ENCODE results near the gene P3R3URF.

Gene P3R3URF

GRCh38 chr1:46219551-46220520 lies 43.5 kb upstream of the P3R3URF start:
- no peaks in the 10 kb centered on the region for H3K27me3 ChIP-seq
- H3K9me3 ChIP-seq = no peaks in the 10 kb centered on the region
- H3K4me3 ChIP-seq (ENCODE audit: low read depth, low read length) = no peak overlapping the region
- no peaks in the 10 kb centered on the region for H3K4me1 ChIP-seq
- H3K36me3 ChIP-seq = no peaks in the 10 kb centered on the region
- TF ChIP-seq CTCF (IDR thresholded peaks at IDR 0.05; ENCODE audit: low read depth, low read length) = no peak
- DNase-seq = no peak

GRCh38 chr1:46218443-46218842 lies 42.2 kb upstream of the P3R3URF start:
- Histone ChIP-seq H3K4me3 (ENCODE audit: low read depth, low read length) (no peak overlapping the region), H3K4me1 (no peaks in the 10 kb centered on the region), H3K27me3 (no peaks in the 10 kb centered on the region), H3K36me3 (no peaks in the 10 kb centered on the region), H3K9me3 (no peaks in the 10 kb centered on the region)
- no peak for DNase-seq
- TF ChIP-seq CTCF (IDR thresholded peaks at IDR 0.05; ENCODE audit: low read depth, low read length) = no peak

GRCh38 chr1:46215504-46215903 lies 39.2 kb upstream of the P3R3URF start:
- no peaks in the 10 kb centered on the region for H3K27me3 ChIP-seq
- no peak overlapping the region for H3K4me3 ChIP-seq (ENCODE audit: low read depth, low read length)
- H3K4me1 ChIP-seq = no peaks in the 10 kb centered on the region
- no peaks in the 10 kb centered on the region for H3K9me3 ChIP-seq
- no peak for TF ChIP-seq CTCF (IDR thresholded peaks at IDR 0.05; ENCODE audit: low read depth, low read length)
- no peak for DNase-seq
- H3K36me3 ChIP-seq = no peaks in the 10 kb centered on the region

GRCh38 chr1:46211051-46211450 lies 34.8 kb upstream of the P3R3URF start:
- Histone ChIP-seq H3K4me3 (ENCODE audit: low read depth, low read length) (no peak overlapping the region), H3K27me3 (no peaks in the 10 kb centered on the region), H3K36me3 (no peaks in the 10 kb centered on the region), H3K4me1 (no peaks in the 10 kb centered on the region), H3K9me3 (no peaks in the 10 kb centered on the region)
- TF ChIP-seq CTCF (IDR thresholded peaks at IDR 0.05; ENCODE audit: low read depth, low read length) = no peak
- no peak for DNase-seq

GRCh38 chr1:46210561-46210960 lies 34.3 kb upstream of the P3R3URF start:
- TF ChIP-seq CTCF (IDR thresholded peaks at IDR 0.05; ENCODE audit: low read depth, low read length) = no peak
- Histone ChIP-seq H3K36me3 (no peaks in the 10 kb centered on the region), H3K9me3 (no peaks in the 10 kb centered on the region), H3K4me3 (ENCODE audit: low read depth, low read length) (no peak overlapping the region), H3K4me1 (no peaks in the 10 kb centered on the region), H3K27me3 (no peaks in the 10 kb centered on the region)
- DNase-seq = no peak

GRCh38 chr1:46206399-46206798 lies 30.1 kb upstream of the P3R3URF start:
- no peaks in the 10 kb centered on the region for H3K4me1 ChIP-seq
- no peaks in the 10 kb centered on the region for H3K9me3 ChIP-seq
- H3K27me3 ChIP-seq = no peaks in the 10 kb centered on the region
- DNase-seq = no peak
- no peak overlapping the region for H3K4me3 ChIP-seq (ENCODE audit: low read depth, low read length)
- H3K36me3 ChIP-seq = no peaks in the 10 kb centered on the region
- no peak for TF ChIP-seq CTCF (IDR thresholded peaks at IDR 0.05; ENCODE audit: low read depth, low read length)
